MCF 10A (cell line): ENCODE measurements around the gene SND1. TPM values are rescaled to one million over a fixed set of nuclear protein-coding genes. Genes with fewer than 3 reads are reported as not detected.

Experiments used
- BruUV-seq: library from RNA; stranded (reverse); fragments of 400-500 nt; replicated peaks from 2 replicates; lab custom pipeline; 2021; lab: Mats Ljungman, UMichigan
- CTCF ChIA-PET: fragments of 300-600 bp; sonication (Branson Sonifier 250); formaldehyde crosslinking; extraction: SDS; loops from one replicate; lab custom pipeline; 2021; ENCODE audit warnings: antibody characterized with exemption, inconsistent platforms; lab: Yijun Ruan, JAX
- POLR2A ChIA-PET: fragments of 300-600, 350-650 bp; sonication (Branson Sonifier 250); formaldehyde crosslinking; extraction: SDS; loops from one replicate; lab custom pipeline; 2020; ENCODE audit warnings: antibody characterized with exemption, inconsistent platforms; lab: Yijun Ruan, JAX
- DNase-seq: peaks from one replicate; pipeline ENCODE4 v3.0.0-alpha.2; 2018; ENCODE audit not compliant: unreplicated experiment
- H3K27ac Mint-ChIP-seq: one replicate; pipeline ENCODE4 v1.8.0; 2022; ENCODE audit warnings: mild to moderate bottlenecking, low read depth, mixed read lengths; ENCODE audit not compliant: unreplicated experiment
- H3K27me3 Mint-ChIP-seq: one replicate; pipeline ENCODE4 v1.8.0; 2022; ENCODE audit warnings: mixed read lengths; ENCODE audit not compliant: insufficient read depth, unreplicated experiment
- H3K36me3 Mint-ChIP-seq: one replicate; pipeline ENCODE4 v1.8.0; 2022; ENCODE audit warnings: mild to moderate bottlenecking, moderate library complexity, mixed read lengths; ENCODE audit not compliant: insufficient read depth, unreplicated experiment
- H3K4me1 Mint-ChIP-seq: one replicate; pipeline ENCODE4 v1.8.0; 2022; ENCODE audit warnings: mixed read lengths; ENCODE audit not compliant: insufficient read depth, unreplicated experiment
- H3K4me3 Mint-ChIP-seq: one replicate; pipeline ENCODE4 v1.8.0; 2022; ENCODE audit warnings: mild to moderate bottlenecking, moderate library complexity, mixed read lengths; ENCODE audit not compliant: unreplicated experiment
- H3K9me3 Mint-ChIP-seq: one replicate; pipeline ENCODE4 v1.8.0; 2022; ENCODE audit warnings: mixed read lengths; ENCODE audit not compliant: unreplicated experiment
- CTCF ChIP-seq: fragments of 200-600 bp; IDR thresholded peaks from one replicate; pipeline ENCODE4 v1.8.0; 2022; ENCODE audit warnings: antibody characterized with exemption, mild to moderate bottlenecking; ENCODE audit not compliant: unreplicated experiment
- intact Hi-C: fragments of 100-400 bp; cut with micrococcal nuclease; formaldehyde crosslinking; loops from 2 replicates; pipeline ENCODE4 v1.14.1; 2022
- total RNA-seq: library from RNA; stranded (reverse); gene quantifications from 2 replicates; pipeline ENCODE4 v1.2.3, GENCODE V29; 2022

The SND1 gene
- total RNA-seq, 1 experiment from 2014 or later, result 297 TPM

- no peak overlapping the region for H3K4me3 Mint-ChIP-seq
- POLR2A ChIA-PET, result interaction anchor here (0.6 kb wide), 2 partner anchors 11 to 13 kb away, joined by 3 to 4 read pairs; no protein-coding TSS in a partner anchor
- no peak overlapping the region for H3K27ac Mint-ChIP-seq
- TF ChIP-seq CTCF, result no peak
- H3K36me3 Mint-ChIP-seq, result peaks cover 24% of the 10 kb centered on the region
- CTCF ChIA-PET, result no interaction called here
- BruUV-seq, result no TSS peak
- intact Hi-C loops, result no loop called here
- no peaks in the 10 kb centered on the region for H3K9me3 Mint-ChIP-seq
- no peaks in the 10 kb centered on the region for H3K27me3 Mint-ChIP-seq
- peaks cover under 1% of the 10 kb centered on the region for H3K4me1 Mint-ChIP-seq
- DNase-seq, result no peak
Observed at GRCh38 chr7:127913686-127914085, 261.7 kb downstream of the SND1 start.

GRCh38 chr7:127914693-127915092, 262.7 kb downstream of the SND1 start:
- Mint-ChIP-seq H3K4me1 (no peaks in the 10 kb centered on the region), H3K4me3 (no peak overlapping the region), H3K27ac (no peak overlapping the region), H3K36me3 (peaks cover 22% of the 10 kb centered on the region), H3K27me3 (no peaks in the 10 kb centered on the region), H3K9me3 (no peaks in the 10 kb centered on the region)
- POLR2A ChIA-PET, result no interaction called here
- BruUV-seq, result no TSS peak
- CTCF ChIA-PET, result interaction anchor here (0.7 kb wide), 1 partner anchor 10 kb away, joined by 3 read pairs; no protein-coding TSS in a partner anchor
- intact Hi-C loops, result no loop called here
- TF ChIP-seq CTCF, result no peak
- no peak for DNase-seq

- Mint-ChIP-seq H3K4me3 (no peak overlapping the region), H3K36me3 (peaks cover 13% of the 10 kb centered on the region), H3K4me1 (no peaks in the 10 kb centered on the region), H3K27ac (no peak overlapping the region), H3K9me3 (no peaks in the 10 kb centered on the region), H3K27me3 (no peaks in the 10 kb centered on the region)
- ChIA-PET CTCF (no interaction called here), POLR2A (interaction anchor here (1.4 kb wide), 1 partner anchor 10 kb away, joined by 5 read pairs; no protein-coding TSS in a partner anchor)
- TF ChIP-seq CTCF, result no peak
- DNase-seq, result no peak
- BruUV-seq, result no TSS peak
- intact Hi-C loops, result no loop called here
Observed at GRCh38 chr7:127916735-127917134, 264.7 kb downstream of the SND1 start.

GRCh38 chr7:127918130-127918529, 266.1 kb downstream of the SND1 start:
- no peak for DNase-seq
- Mint-ChIP-seq H3K4me1 (no peaks in the 10 kb centered on the region), H3K4me3 (no peak overlapping the region), H3K27me3 (no peaks in the 10 kb centered on the region), H3K27ac (no peak overlapping the region), H3K36me3 (peaks cover 12% of the 10 kb centered on the region), H3K9me3 (no peaks in the 10 kb centered on the region)
- ChIA-PET POLR2A (interaction anchor here (1.4 kb wide), 1 partner anchor 12 kb away, joined by 5 read pairs; no protein-coding TSS in a partner anchor), CTCF (interaction anchor here (0.6 kb wide), 1 partner anchor 29 kb away, joined by 3 read pairs; no protein-coding TSS in a partner anchor)
- no peak for TF ChIP-seq CTCF
- no TSS peak for BruUV-seq
- intact Hi-C loops, result no loop called here
